SU-DHL-6 (cell line): ENCODE measurements around the gene PTPN5.

Experiments used
- CTCF ChIP-seq: fragments of 200-600 bp; sonication (generic); IDR thresholded peaks from one replicate; pipeline ENCODE4 v1.5.1; 2017; ENCODE audit warnings: antibody characterized with exemption, mild to moderate bottlenecking, low read length, moderate library complexity; ENCODE audit not compliant: insufficient read depth, poor library complexity, severe bottlenecking
- EZH2phosphoT487 ChIP-seq: fragments of 200-600 bp; sonication (generic), shearing (Covaris generic); conservative IDR thresholded peaks from 2 replicates; pipeline ENCODE4 v1.6.1; 2018; ENCODE audit warnings: mild to moderate bottlenecking, antibody characterized with exemption, low read length, moderate library complexity, mixed read lengths

- TF ChIP-seq CTCF: no peak
- TF ChIP-seq EZH2phosphoT487: no peak
Measured at GRCh38 chr11:18705651-18706281, 85.8 kb downstream of the PTPN5 start.
